Measurements from ENCODE around the gene IFITM2.

- TF ChIP-seq POLR2A (IDR thresholded peaks at IDR 0.05) (no peak), CTCF (IDR thresholded peaks at IDR 0.05) (no peak)
Observed at GRCh38 chr11:299081-299891, 8.3 kb upstream of the IFITM2 start, which contains the start of gene IFITM5.

All from gastroesophageal sphincter (tissue), 3 donors.